ENCODE data around the gene NOL9. TPM values are rescaled to one million over a fixed set of nuclear protein-coding genes. Genes with fewer than 3 reads are reported as not detected.

The NOL9 gene
- total and polyA plus RNA-seq, 9 of the 15 experiments (the other 6 are each of a cell fraction or from before 2014, with no cell fraction given), result 5.6 to 76.5 (median 47.3) TPM

DNA sequence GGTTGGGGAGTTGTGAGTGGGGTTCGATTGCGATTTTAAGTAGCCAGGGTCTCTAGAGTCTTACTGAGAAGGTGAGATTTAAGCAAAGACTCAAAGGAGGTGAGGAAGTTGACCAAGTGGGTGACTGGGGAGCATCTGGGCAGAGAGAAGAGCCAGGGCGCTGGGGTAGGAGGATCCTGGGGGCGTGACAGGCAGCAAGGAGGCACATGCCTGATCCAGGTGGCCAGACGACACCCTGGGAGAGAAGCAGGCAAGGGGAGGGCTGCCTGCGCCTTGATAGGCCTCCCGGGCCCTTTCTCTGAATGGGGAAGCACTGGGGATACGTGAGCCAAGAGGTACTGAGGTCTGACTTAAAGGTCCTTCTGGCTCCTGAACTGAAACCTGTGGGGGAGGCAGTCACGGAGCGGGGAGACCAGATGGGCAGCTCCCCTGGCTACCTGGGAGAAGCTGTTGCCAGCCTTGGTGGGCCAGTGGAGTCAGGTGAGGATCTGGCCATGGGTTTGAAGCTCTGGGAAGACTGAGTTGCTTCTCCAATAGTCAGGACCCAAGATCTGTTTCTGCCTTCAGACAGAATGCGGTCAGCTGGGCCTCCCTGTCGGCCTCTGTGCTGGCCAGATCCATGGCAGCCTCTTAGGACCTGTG is 30.9 kb upstream of the NOL9 start (continued):
- TF ChIP-seq, protein P1, sequence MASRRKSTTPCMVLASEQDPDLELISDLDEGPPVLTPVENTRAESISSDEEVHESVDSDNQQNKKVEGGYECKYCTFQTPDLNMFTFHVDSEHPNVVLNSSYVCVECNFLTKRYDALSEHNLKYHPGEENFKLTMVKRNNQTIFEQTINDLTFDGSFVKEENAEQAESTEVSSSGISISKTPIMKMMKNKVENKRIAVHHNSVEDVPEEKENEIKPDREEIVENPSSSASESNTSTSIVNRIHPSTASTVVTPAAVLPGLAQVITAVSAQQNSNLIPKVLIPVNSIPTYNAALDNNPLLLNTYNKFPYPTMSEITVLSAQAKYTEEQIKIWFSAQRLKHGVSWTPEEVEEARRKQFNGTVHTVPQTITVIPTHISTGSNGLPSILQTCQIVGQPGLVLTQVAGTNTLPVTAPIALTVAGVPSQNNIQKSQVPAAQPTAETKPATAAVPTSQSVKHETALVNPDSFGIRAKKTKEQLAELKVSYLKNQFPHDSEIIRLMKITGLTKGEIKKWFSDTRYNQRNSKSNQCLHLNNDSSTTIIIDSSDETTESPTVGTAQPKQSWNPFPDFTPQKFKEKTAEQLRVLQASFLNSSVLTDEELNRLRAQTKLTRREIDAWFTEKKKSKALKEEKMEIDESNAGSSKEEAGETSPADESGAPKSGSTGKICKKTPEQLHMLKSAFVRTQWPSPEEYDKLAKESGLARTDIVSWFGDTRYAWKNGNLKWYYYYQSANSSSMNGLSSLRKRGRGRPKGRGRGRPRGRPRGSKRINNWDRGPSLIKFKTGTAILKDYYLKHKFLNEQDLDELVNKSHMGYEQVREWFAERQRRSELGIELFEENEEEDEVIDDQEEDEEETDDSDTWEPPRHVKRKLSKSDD (conservative IDR thresholded peaks at IDR 0.05; ENCODE audit: low read length), result no peak
- TF ChIP-seq C11orf30 (IDR thresholded peaks at IDR 0.05; ENCODE audit: low read depth), result no peak
- TF ChIP-seq, protein P2, sequence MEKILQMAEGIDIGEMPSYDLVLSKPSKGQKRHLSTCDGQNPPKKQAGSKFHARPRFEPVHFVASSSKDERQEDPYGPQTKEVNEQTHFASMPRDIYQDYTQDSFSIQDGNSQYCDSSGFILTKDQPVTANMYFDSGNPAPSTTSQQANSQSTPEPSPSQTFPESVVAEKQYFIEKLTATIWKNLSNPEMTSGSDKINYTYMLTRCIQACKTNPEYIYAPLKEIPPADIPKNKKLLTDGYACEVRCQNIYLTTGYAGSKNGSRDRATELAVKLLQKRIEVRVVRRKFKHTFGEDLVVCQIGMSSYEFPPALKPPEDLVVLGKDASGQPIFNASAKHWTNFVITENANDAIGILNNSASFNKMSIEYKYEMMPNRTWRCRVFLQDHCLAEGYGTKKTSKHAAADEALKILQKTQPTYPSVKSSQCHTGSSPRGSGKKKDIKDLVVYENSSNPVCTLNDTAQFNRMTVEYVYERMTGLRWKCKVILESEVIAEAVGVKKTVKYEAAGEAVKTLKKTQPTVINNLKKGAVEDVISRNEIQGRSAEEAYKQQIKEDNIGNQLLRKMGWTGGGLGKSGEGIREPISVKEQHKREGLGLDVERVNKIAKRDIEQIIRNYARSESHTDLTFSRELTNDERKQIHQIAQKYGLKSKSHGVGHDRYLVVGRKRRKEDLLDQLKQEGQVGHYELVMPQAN (IDR thresholded peaks at IDR 0.05; ENCODE audit: borderline replicate concordance), result peak; percentile 44; the same call in 1 of the 2 replicates
